HG03378 (cell line): Measurements from ENCODE around the gene SLC4A8.
"Not testable (repeated sequence)": the region's sequence is repeated elsewhere in the genome, so short reads cannot be mapped to it uniquely, and the experiment has no call there.

Experiments used
- ATAC-seq: cut with Tn5 transposase; IDR thresholded peaks from one replicate; pipeline ENCODE4 v1.9.1; 2021; ENCODE audit warnings: mild to moderate bottlenecking, moderate library complexity; ENCODE audit not compliant: unreplicated experiment

SLC4A8 gene

GRCh38 chr12:51424094-51424661, 453 bp upstream of the SLC4A8 start:
- no peak for ATAC-seq

- ATAC-seq = no peak
These were observed 3.6 kb downstream of the SLC4A8 start for GRCh38 chr12:51428256-51428655.

GRCh38 chr12:51429700-51430099, 5.1 kb downstream of the SLC4A8 start:
- ATAC-seq = no peak

DNA sequence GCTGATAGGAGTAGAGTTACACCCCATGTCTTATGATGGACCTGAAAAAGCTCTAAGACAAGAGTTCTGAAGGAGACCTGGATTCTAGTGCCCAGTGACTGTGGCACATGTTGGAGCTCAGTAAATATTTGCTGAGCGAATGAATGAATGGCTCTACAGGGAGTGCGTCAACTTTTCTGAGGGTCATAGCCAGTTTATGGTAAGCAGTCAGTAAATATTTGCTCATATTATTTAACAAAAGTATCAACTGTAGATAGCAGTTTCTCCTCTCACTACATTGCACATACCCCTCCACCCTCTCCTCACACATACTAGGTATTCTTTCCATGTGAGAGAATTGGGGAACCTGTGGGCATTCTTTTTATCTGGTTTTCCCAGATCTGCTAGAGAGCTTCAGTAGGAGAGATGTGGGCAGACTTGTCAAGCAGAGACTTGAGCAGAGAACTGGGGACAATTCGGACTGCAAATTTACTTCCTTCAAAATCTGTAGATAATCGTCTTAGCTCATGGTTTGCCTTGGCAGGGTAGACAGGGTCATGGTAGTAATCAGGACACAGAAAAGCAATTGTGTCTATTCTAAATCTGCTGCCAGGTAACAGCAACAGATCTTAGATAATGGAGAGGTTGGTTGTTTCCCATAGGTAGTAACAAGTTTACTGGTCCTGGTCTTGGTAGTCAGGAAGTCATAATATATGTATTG, 5.7 kb downstream of the SLC4A8 start:
- ATAC-seq = no peak

DNA sequence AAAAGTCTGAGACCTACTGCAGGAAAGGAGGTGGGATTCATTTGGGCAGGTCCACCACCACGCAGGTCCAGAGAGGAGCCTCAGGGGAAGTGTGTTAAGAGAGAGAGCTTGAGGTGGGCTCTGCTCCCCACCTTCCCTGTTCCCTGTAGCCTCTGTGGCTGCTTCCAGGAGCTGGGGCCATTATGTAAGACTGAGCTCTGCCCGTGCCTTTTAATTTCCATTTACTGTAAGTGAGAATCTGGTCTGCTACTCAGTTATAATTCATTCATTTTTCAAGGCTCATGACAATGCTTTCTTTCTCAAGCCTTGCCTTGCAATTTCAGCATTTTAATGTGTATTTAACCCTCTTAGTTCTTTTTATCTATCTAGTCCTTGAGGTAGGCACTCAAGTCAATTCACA, 8.3 kb downstream of the SLC4A8 start:
- ATAC-seq = no peak

- ATAC-seq = no peak
These were observed 9.7 kb downstream of the SLC4A8 start for GRCh38 chr12:51434305-51434704.

- no peak for ATAC-seq
These were observed 12.8 kb downstream of the SLC4A8 start for GRCh38 chr12:51437431-51437830.

DNA sequence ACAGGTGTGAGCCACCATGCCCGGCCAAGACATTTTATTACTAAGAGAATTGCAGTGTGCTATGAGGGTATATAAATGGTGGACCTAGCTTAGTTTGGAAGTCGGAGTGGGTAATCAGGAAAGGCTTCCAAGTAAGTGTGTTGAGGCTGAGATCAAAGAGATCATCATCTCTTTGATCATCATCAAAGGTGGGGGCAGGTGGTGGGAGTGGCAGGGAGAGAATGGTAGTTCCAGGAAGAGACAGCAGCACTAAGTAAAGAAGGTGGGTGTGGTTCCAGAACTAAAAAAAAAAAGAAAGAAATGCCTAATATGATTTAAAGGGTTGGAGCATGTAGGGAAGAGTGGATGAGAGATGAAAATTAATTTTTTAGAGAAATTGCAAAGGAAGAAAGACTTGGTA, 14.7 kb downstream of the SLC4A8 start:
- ATAC-seq = no peak

GRCh38 chr12:51441583-51441982, 17.0 kb downstream of the SLC4A8 start:
- no peak for ATAC-seq

DNA sequence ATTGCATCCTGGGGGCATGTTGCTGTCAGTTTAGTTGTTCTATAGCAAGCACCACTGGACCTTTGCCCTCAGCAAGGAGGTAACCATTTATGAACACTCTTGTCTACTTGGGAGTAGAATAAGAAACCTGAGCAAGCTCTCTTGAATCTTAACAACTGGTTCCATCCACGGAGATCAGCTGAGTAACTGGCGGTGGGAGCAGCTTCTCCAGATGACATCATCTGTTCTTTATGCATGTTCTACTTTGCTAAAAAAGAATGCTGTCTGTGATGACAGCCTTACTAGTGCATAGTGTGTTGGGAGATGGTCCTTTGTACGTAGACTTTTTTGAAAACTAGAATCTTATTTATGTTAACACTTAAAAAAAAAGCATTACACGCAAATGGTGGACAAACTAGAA, 17.7 kb downstream of the SLC4A8 start:
- no peak for ATAC-seq

DNA sequence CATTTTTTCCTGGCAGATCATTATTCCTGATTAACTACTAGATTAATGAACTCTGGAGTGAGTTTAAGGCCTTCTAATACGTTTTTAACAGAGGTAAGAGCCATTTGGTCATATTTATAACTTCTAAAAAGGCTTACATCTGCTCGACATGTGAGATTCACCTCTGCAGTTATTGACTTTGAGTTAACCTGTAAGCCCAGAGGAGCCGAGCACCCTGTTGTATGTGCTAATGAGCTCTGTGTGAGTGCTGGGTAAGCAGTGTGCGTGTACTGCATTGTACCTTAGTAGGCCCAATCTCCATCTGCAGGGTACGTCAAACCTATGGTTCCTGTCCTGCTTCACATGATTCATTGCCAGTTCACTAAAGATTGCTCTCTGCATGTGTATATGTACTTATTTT, 18.9 kb downstream of the SLC4A8 start:
- ATAC-seq = no peak

- ATAC-seq = no peak
These were observed 24.1 kb downstream of the SLC4A8 start for GRCh38 chr12:51448618-51449256.

- no peak for ATAC-seq
These were observed 25.1 kb downstream of the SLC4A8 start for GRCh38 chr12:51449580-51450246.

- no peak for ATAC-seq
These were observed 25.7 kb downstream of the SLC4A8 start for GRCh38 chr12:51450333-51450732.

- no peak for ATAC-seq
These were observed 26.2 kb downstream of the SLC4A8 start for GRCh38 chr12:51450806-51451205.

GRCh38 chr12:51454016-51454415, 29.4 kb downstream of the SLC4A8 start:
- ATAC-seq = not testable (repeated sequence)

DNA sequence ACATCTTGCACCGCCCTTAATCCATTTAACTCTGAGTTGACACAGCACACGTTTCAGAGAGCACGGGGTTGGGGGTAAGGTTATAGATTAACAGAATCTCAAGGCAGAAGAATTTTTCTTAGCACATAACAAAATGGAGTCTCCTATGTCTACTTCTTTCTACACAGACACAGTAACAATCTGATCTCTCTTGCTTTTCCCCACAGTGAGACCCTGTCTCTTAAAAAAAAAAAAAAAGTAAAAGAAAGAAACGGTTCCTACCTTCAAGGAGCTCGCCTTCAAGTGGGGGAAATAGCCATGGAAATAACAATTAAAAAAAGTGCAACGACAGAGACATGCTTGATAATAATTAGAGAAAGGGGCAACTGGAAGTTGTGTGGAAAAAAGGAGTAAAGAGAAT, 30.4 kb downstream of the SLC4A8 start:
- not testable (repeated sequence) for ATAC-seq

DNA sequence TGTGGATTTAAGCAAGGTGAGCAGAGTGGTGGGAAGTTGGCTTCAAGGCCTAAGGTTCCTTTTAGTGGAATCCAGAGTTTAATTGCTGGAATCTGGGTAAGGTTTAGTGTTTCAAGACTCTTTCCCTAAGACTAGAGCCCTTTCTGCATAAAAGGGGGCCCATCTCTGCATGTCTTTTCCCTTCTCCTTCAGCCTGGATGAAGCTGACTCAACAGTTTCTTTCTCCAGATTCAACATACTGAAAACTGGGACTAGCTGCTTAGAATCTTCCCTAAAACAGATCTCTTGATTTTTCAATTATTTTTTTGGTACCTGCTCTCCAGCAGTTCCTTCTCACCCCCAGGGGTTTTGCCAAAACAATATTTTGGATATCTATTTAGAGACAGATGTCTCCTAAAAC, 34.0 kb downstream of the SLC4A8 start:
- no peak for ATAC-seq

- no peak for ATAC-seq
These were observed 35.9 kb downstream of the SLC4A8 start for GRCh38 chr12:51460519-51460918.

- ATAC-seq = no peak
These were observed 40.9 kb downstream of the SLC4A8 start for GRCh38 chr12:51465491-51465890.

GRCh38 chr12:51470116-51470515, 45.5 kb downstream of the SLC4A8 start:
- ATAC-seq = no peak
